ENCODE results near the gene TRAF1. TPM values are rescaled to one million over a fixed set of nuclear protein-coding genes. Genes with fewer than 3 reads are reported as not detected.

The TRAF1 gene
- 1.0 and 2.3 TPM in 2 replicates for total RNA-seq

DNA sequence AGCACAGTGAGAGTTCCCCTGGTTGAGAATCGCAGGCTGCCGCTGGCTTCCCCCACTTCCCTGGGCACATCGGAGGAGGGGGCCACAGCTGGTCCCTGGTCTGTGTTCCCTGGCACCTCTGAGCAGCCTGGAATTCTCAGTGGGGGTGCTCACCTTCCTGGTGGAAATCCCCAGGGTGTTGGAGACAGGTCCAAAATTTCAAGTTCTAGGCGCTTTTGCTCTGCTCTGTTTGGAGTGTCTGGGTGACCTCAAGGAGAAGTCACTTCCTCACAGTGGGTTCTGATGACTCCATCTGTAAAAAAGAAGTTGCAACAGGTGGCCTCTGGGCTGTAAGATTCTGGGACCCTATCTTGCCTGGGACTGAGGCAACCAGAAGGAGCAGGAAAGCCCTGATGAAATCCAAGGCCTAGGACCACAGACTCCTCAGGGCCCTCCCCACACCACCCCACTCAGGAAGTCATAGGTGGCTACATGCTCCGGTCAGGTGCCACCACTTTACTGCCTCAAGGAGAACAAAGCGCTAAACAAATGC lies at the start of gene TRAF1:
Gene TRAF1, minus strand, starts transcription at position 400 of the 532 bp plus-strand sequence. CDS start 721 bp downstream, outside the sequence.

DNA sequence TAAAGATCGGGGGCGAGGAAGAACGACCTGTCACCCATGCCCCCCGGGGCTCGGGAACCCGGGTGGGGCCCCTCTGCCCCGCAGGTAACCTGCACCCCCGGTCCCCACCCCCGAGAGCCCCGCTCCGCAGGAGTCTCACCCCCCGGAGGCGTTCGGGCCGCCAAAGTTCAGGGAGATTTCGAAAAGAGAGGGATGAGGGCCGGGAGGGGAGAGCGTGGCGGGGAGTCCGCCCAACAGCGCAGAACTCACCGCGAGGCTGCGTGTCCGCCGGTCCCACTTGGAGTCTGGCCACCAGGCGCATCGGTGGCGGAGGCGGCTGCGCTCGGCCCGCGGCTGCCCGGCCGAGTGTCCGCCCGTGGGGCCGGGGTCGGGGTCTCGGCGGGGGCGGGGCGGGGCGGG lies 49.8 kb downstream of the TRAF1 start, which contains the start of gene PHF19:
Gene PHF19, minus strand, starts transcription at position 347 of the 399 bp plus-strand sequence. CDS start 2,447 bp downstream, outside the sequence.

Other genes with a start within 250 kb of the TRAF1 start
- gene MEGF9, start 212.3 kb downstream of the TRAF1 start, total RNA-seq, result 9.2 and 22.9 TPM in 2 replicates
- gene FBXW2, start 133.4 kb downstream of the TRAF1 start, total RNA-seq, result 29.0 and 57.4 TPM in 2 replicates
- 25.1 and 29.0 TPM in 2 replicates for gene PSMD5, start 83.9 kb downstream of the TRAF1 start, total RNA-seq
- 6.5 and 8.0 TPM in 2 replicates for gene PHF19, start 49.6 kb downstream of the TRAF1 start, total RNA-seq
- gene C5, start 123.5 kb upstream of the TRAF1 start, total RNA-seq, result 1.6 and 1.7 TPM in 2 replicates
- gene CNTRL, start 148.2 kb upstream of the TRAF1 start, total RNA-seq, result 5.6 and 8.5 TPM in 2 replicates

All from nasal cavity respiratory epithelium epithelial cell of viscerocranial mucosa (primary cell).